HG03432 (cell line): ENCODE data around the gene ZNF99.
"Not testable (repeated sequence)": the region's sequence is repeated elsewhere in the genome, so short reads cannot be mapped to it uniquely, and the experiment has no call there.

Experiments
- ATAC-seq: cut with Tn5 transposase; IDR thresholded peaks from one replicate; pipeline ENCODE4 v1.9.1; 2021; ENCODE audit warnings: mild to moderate bottlenecking, moderate library complexity; ENCODE audit not compliant: unreplicated experiment

Gene ZNF99

GRCh38 chr19:22783651-22784410 lies at the start of gene ZNF99:
Gene ZNF99 (minus strand): TSS chr19:22784151. CDS start chr19:22784016, 135 bp downstream.
- ATAC-seq, result no peak

- ATAC-seq, result no peak
These were observed 48.2 kb upstream of the ZNF99 start, which contains the start of gene ZNF723 for GRCh38 chr19:22832031-22832762. Gene ZNF723 (plus strand): TSS chr19:22832291. CDS start chr19:22832380, 89 bp downstream.

DNA sequence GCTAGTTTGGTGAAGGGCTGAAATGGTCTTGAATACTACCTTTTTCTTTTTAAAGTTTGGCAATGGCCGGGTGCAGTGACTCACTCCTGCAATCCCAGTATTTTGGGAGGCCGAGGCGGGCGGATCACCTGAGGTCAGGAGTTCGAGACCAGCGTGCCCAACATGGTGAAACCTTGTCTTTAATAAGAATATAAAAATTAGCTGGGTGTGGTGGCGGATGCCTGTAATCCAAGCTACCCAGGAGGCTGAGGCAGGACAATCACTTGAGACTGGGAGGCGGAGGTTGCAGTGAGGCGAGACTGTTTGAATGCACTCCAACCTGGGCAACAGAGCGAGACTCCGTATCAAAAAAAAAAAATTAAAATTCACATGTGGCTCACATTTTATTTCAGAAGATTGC lies 47.3 kb upstream of the ZNF99 start:
- no peak for ATAC-seq

DNA sequence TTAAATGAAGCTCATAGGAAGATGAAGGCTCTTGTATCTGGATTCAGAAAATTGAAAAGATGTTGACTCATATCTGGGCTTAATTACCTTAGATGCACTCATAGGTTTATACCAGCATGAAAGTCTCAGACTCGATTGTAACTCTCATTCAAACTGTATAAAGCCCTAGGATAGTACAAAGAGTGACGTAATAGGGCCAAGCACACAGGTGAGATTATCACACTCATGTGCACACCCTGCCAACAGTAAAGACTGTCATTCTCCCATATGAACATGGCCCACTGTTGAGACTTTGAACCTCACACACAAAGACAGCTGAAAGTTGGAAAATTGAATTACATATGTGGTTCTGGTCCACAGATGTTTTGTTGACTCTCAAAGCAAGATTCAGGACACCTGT lies 30.2 kb upstream of the ZNF99 start:
- ATAC-seq, result no peak

DNA sequence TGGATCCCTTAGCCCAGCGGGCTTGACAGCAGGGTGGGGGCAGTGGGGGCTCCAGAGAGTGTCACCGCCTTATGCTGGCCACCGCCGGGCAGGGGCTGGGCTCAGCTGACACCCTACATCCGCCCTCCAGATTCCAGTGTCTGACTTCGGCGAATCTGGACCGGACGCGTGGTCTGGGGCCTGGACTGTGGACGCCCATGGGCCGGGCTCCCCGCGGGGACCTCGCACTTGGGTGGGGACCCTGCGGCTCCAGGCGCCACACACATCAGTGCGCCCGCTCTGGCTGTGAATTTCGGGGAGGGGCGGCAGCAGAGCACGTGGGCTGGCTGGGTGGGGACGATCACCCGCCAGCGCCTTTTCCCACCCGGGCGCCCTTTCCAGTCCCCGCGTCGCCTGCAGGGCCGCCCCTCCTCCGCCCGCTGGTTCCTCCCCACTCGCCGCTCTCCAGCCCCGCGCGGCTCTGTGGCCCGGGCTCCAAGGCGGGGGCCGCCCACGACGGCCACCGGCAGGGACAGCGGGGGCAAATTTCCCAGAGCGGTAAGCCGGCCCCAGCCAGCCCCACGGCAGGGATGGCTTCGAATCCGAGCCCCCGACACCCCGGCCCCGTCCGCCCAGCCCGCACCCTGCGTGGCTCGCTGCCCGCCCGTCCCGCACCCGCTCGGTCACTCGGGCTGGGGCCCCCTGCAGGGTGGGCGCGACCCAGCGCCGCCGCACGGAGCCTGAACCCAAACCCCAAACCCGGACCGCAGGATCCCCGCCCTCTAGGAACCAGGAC lies 23.3 kb upstream of the ZNF99 start:
- ATAC-seq, result no peak

DNA sequence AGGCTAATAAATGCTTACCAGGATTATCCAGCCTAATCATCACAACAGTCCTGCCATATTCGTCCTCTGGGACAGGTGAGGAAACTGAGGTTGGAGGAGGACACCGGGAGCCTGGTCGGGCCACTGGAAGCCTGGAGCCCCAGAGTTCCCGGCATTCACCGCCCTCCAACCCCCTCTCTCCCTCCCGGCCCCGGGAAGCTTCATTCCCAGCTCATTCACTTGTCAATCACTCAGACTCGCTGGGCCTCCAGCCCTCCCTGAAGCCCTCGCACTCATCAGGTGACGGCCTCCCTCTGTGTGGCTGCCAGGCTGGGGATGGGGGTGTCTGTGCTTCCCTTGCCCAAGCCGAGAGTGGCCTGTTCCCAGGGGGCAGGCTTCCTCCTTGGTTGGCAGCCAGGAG lies 22.5 kb upstream of the ZNF99 start:
- ATAC-seq, result no peak

GRCh38 chr19:22797040-22797439 lies 13.1 kb upstream of the ZNF99 start:
- ATAC-seq, result no peak

DNA sequence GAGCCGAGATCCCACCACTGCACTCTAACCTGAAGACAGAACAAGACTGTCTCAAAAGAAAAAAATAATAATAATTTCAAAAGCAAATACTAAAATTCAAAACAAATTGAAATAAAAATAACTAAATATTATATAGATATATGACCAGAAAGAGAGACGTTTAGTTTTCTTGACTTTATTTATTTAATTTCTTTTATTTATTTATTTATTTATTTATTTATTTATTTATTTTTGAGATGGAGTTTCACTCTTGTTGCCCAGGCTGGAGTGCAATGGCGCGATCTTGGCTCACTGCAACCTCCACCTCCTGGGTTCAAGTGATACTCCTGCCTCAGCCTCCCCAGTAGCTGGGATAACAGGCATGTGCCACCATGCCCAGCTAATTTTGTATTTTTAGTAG lies 8.9 kb upstream of the ZNF99 start:
- not testable (repeated sequence) for ATAC-seq

DNA sequence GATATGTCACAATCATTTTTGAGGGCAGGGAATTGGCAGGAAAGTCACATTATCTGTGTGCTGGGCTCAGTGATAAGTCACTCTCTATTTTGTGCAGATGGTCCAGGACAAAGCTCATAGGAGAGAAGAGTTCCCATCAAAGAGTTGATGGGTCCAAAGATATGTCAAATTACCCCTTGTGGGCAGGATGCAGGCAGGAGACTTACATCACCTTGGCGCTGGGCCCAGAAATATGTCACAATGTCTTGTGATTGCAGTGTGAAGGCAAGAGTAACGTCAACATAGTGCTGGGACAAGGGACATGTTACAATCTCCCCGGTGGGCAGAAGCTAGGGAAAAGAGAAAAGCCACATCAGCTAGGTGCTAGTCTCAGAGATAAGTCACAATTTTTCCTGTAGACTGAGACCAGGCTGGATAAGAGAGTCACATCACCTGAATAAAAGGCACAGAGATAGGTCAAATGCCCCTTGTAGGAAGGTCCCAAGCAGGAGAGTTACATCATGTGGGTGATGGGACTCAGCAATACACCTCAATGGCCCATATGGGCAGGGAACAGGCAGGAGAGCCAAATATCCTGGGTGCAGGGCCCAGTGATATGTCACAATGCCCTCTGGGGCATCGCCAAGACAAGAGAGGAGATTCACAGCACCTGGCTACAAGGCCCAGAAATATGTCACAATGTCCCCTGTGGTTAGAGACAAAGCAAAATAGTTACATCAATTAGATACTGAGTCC lies 47.9 kb downstream of the ZNF99 start:
- ATAC-seq, result no peak

- ATAC-seq, result no peak
These were observed 50.3 kb downstream of the ZNF99 start for GRCh38 chr19:22733691-22734090.

DNA sequence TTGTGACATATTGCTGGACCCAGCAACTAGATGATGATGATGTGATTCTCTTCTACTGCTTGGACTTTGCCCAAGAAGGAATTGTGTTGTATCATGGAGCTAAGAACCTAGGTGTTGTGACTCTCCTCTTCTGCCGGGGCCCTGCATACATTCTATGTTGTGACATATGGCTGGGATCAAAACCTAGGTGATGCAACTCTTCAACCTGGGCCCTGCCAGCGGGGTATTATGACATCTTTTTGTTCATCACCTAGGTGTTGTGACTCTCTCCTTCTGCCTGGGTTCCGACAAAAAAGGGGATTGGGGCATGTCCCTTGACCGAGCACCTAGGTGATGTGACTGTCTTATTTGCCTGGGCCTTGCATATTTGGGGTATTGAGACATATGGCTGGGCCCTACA lies 55.7 kb downstream of the ZNF99 start:
- not testable (repeated sequence) for ATAC-seq

DNA sequence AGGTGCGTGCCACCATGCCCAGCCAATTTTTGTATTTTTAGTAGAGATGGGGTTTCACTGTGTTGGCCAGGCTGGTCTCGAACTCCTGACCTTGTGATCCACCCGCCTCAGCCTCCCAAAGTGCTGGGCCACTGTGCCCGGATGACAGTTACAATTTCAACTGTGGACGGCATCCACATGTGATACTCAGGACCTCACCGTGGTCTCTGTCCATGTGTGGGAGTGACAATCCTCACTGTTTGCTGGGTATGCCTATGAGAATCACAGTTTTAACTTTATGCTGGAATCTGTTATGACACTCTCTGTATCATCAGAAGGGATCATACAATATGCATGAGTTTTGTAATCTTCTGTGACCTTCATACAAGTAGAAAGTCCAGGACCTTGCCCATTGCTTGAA lies 62.4 kb downstream of the ZNF99 start:
- ATAC-seq, result not testable (repeated sequence)

DNA sequence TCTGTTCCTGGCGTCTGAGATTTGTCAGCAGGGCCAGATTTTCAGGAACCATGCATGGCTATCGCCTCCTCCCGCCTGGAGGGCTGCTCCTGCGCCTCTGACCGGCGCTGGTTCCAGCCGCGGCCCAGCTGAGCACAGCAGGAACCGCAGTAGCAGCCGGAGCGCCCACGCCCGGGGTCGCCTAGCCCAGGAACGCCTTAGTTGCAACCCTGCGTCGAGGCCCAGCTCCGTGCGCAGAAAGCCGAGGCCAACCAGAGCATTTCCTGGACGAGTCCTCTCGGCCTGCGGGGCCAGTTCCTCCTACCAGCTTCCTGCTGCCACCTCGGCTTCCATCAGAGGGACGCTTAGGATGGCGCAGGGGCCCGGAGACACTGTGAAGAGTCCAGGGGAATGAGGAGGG lies 75.0 kb downstream of the ZNF99 start:
- ATAC-seq, result no peak

DNA sequence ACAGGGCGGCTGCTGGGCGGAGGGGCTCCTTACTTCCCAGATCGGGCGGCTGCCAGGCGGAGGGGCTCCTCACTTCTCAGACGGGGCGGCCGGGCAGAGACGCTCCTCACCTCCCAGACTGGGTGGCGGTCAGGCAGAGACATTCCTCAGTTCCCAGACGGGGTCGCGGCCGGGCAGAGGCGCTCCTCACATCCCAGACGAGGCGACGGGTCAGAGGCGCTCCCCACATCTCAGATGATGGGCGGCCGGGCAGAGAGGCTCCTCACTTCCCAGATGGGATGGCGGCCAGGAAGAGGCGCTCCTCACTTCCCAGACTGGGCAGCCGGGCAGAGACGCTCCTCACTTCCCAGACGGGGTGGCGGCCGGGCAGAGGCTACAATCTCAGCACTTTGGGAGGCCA lies 80.9 kb downstream of the ZNF99 start:
- not testable (repeated sequence) for ATAC-seq

DNA sequence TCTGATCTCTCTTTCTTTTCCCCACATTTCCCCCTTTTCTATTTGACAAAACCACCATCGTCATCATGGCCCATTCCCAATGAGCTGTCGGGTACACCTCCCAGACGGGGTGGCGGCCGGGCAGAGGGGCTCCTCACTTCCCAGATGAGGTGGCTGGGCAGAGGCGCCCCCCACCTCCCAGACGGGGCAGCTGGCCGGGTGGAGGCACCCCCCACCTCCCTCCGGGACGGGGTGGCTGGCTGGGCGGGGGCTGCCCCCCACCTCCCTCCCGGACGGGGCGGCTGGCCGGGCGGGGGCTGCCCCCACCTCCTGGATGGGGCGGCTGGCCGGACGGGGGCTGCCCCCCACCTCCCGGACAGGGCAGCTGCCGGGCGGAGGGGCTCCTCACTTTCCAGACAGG lies 81.3 kb downstream of the ZNF99 start:
- ATAC-seq, result not testable (repeated sequence)
